NCI-H510A (cell line): ENCODE measurements around the gene KRT83.
"Not testable (repeated sequence)": the region's sequence is repeated elsewhere in the genome, so short reads cannot be mapped to it uniquely, and the experiment has no call there.

ENCODE experiments used
- DNase-seq: peaks from one replicate; lab custom pipeline; 2025; lab: John Stamatoyannopoulos, UW

KRT83 gene

GRCh38 chr12:52286857-52287785 is 34.1 kb downstream of the KRT83 start:
- not testable (repeated sequence) for DNase-seq

GRCh38 chr12:52285851-52286530 is 35.2 kb downstream of the KRT83 start:
- DNase-seq: no peak

- no peak for DNase-seq
Observed at GRCh38 chr12:52285172-52285745, 35.9 kb downstream of the KRT83 start.

GRCh38 chr12:52284562-52285171 is 36.5 kb downstream of the KRT83 start:
- no peak for DNase-seq

GRCh38 chr12:52280796-52281560 is 40.2 kb downstream of the KRT83 start:
- no peak for DNase-seq

GRCh38 chr12:52280319-52280795 is 40.8 kb downstream of the KRT83 start:
- no peak for DNase-seq

- no peak for DNase-seq
Observed at GRCh38 chr12:52279422-52280318, 41.5 kb downstream of the KRT83 start.

GRCh38 chr12:52278575-52279421 is 42.4 kb downstream of the KRT83 start:
- DNase-seq: peak; percentile 39

GRCh38 chr12:52277486-52278245 is 43.5 kb downstream of the KRT83 start:
- peak; percentile 72 for DNase-seq

GRCh38 chr12:52275686-52276085 is 45.5 kb downstream of the KRT83 start:
- DNase-seq: no peak

- no peak for DNase-seq
Observed at GRCh38 chr12:52274521-52275120, 46.6 kb downstream of the KRT83 start, which contains the start of gene KRT86. TSS of gene KRT86 (plus strand) at chr12:52274645. CDS start at chr12:52301917, 27,272 bp downstream.

- DNase-seq: no peak
Observed at GRCh38 chr12:52271158-52271557, 50.0 kb downstream of the KRT83 start.

GRCh38 chr12:52270541-52271070 is 50.6 kb downstream of the KRT83 start:
- DNase-seq: no peak

GRCh38 chr12:52268212-52268611 is 53.0 kb downstream of the KRT83 start:
- DNase-seq: no peak

GRCh38 chr12:52267699-52268098 is 53.5 kb downstream of the KRT83 start:
- no peak for DNase-seq

GRCh38 chr12:52267266-52267665 is 53.9 kb downstream of the KRT83 start:
- no peak for DNase-seq

- no peak for DNase-seq
Observed at GRCh38 chr12:52266514-52266913, 54.7 kb downstream of the KRT83 start.

- no peak for DNase-seq
Observed at GRCh38 chr12:52264435-52264825, 56.8 kb downstream of the KRT83 start.
